ENCODE results near the gene TAMALIN. TPM values are rescaled to one million over a fixed set of nuclear protein-coding genes. Genes with fewer than 3 reads are reported as not detected.
A peak's percentile ranks its signal among the peaks of the same experiment; 100 is the strongest.

TAMALIN gene
- total and polyA plus RNA-seq, 2 donors from 2014 or later, result 22.3 to 52.3 TPM

DNA sequence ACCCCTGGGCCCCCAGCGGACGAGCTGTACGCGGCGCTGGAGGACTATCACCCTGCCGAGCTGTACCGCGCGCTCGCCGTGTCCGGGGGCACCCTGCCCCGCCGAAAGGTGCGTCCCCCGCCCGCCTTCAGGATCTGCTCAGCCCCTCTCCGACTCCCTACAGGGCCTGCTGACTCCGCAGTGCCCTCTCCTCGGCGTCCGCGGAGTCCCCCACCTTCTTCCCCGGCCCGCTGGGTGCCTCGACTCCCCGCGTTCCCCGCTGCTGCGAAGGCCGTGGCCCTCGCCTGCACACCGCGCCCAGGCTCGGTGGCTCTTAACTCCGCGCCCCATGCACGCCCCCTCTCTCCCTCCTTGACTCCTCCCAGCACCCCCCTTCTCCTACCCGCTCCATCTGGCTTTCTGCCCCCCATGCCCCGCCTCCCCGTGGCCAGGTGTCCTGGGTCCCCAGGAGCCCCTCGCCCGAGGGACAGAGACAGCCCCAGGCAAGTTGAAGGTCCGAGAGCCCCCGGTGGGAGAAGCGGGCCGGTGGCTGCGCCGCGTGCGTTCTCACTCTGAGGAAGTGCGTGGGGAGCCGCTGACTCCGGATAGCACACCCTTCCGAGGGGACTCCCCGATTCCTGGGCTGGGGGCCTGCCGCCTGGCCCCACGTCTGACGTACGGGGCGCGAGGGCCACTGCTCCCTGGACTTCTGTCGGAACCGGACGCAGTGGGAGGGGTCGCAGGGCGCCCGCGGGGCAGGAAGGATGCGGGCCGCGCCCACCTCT, 594 bp downstream of the TAMALIN start:
- Histone ChIP-seq H3K27ac (ENCODE audit: low read depth in 2 of 2, low read length in 2 of 2) (peak overlapping the region; percentile 79 to 88), H3K9ac (ENCODE audit: low read length in 3 of 3) (peak overlapping the region; percentile 11 to 67 (median 45)), H3K9me3 (ENCODE audit: control insufficient read depth in 2 of 3, insufficient read depth in 1 of 3, low read length in 3 of 3) (no peaks in the 10 kb centered on the region), H3K4me3 (ENCODE audit: low read length in 3 of 3) (peak overlapping the region; percentile 27 to 46 (median 42)), H3K4me1 (ENCODE audit: control insufficient read depth in 2 of 3, insufficient read depth in 2 of 3, low read depth in 1 of 3, low read length in 3 of 3) (peaks cover 3 to 22% (median 6%) of the 10 kb centered on the region in 3 donors), H3K27me3 (ENCODE audit: control insufficient read depth, insufficient read depth, low read length) (no peaks in the 10 kb centered on the region), H3K36me3 (ENCODE audit: control insufficient read depth in 2 of 3, insufficient read depth in 3 of 3, low read length in 3 of 3) (peaks cover 0 to 4% (median 0%) of the 10 kb centered on the region in 3 donors)
- DNase-seq (peak in 4 of 5 donors; percentile 32 to 91 (median 70)), FAIRE-seq (no peak)
- TF ChIP-seq, protein P1, sequence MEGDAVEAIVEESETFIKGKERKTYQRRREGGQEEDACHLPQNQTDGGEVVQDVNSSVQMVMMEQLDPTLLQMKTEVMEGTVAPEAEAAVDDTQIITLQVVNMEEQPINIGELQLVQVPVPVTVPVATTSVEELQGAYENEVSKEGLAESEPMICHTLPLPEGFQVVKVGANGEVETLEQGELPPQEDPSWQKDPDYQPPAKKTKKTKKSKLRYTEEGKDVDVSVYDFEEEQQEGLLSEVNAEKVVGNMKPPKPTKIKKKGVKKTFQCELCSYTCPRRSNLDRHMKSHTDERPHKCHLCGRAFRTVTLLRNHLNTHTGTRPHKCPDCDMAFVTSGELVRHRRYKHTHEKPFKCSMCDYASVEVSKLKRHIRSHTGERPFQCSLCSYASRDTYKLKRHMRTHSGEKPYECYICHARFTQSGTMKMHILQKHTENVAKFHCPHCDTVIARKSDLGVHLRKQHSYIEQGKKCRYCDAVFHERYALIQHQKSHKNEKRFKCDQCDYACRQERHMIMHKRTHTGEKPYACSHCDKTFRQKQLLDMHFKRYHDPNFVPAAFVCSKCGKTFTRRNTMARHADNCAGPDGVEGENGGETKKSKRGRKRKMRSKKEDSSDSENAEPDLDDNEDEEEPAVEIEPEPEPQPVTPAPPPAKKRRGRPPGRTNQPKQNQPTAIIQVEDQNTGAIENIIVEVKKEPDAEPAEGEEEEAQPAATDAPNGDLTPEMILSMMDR (IDR thresholded peaks at IDR 0.05; ENCODE audit: borderline replicate concordance, extremely low read depth, insufficient read depth), result no peak
- intact Hi-C loops (cut with DNase I), result no loop called here

DNA sequence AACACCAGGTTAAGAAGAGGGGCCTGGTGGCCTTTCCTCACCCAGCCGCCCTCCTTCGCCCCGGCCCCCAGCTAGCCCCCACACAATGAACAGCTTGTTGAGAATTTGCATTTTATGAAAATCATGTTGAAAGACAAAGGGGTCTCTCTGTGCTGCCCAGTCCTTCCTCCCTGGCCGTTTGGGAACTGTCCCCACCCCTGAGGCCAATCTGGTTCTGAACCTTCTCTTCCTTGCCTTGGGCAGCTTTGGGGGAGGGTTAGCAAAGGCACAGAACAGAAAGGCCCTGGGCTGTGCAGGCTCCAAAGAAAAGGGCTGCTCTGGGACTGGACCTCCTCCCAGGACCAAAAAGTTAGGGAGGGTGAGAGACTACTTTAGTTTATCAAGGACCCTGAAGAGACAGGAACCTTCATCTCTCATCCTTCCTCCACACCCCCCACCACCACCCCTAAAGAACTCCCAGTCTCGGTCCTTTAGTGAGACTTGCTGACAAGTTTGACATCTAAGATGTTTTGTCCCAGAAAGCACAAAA, 1.3 kb downstream of the TAMALIN start:
- no peaks in the 10 kb centered on the region for H3K27me3 ChIP-seq (ENCODE audit: control insufficient read depth, insufficient read depth, low read length)
- H3K9me3 ChIP-seq (ENCODE audit: control insufficient read depth in 2 of 3, insufficient read depth in 1 of 3, low read length in 3 of 3), result no peaks in the 10 kb centered on the region
- intact Hi-C loops (cut with DNase I), result no loop called here
- peaks cover 3 to 22% (median 6%) of the 10 kb centered on the region in 3 donors for H3K4me1 ChIP-seq (ENCODE audit: control insufficient read depth in 2 of 3, insufficient read depth in 2 of 3, low read depth in 1 of 3, low read length in 3 of 3)
- peak overlapping the region; percentile 79 to 88 for H3K27ac ChIP-seq (ENCODE audit: low read depth in 2 of 2, low read length in 2 of 2)
- TF ChIP-seq, protein P1 (IDR thresholded peaks at IDR 0.05; ENCODE audit: borderline replicate concordance, extremely low read depth, insufficient read depth), result no peak
- FAIRE-seq, result no peak
- H3K4me3 ChIP-seq (ENCODE audit: low read length in 3 of 3), result peak overlapping the region; percentile 11 to 42 (median 27)
- peak overlapping the region in 1 of 3 donors; percentile 67 for H3K9ac ChIP-seq (ENCODE audit: low read length in 3 of 3)
- peak in 1 of 5 donors; percentile 38 for DNase-seq
- H3K36me3 ChIP-seq (ENCODE audit: control insufficient read depth in 2 of 3, insufficient read depth in 3 of 3, low read length in 3 of 3), result peaks cover 0 to 4% (median 0%) of the 10 kb centered on the region in 3 donors

DNA sequence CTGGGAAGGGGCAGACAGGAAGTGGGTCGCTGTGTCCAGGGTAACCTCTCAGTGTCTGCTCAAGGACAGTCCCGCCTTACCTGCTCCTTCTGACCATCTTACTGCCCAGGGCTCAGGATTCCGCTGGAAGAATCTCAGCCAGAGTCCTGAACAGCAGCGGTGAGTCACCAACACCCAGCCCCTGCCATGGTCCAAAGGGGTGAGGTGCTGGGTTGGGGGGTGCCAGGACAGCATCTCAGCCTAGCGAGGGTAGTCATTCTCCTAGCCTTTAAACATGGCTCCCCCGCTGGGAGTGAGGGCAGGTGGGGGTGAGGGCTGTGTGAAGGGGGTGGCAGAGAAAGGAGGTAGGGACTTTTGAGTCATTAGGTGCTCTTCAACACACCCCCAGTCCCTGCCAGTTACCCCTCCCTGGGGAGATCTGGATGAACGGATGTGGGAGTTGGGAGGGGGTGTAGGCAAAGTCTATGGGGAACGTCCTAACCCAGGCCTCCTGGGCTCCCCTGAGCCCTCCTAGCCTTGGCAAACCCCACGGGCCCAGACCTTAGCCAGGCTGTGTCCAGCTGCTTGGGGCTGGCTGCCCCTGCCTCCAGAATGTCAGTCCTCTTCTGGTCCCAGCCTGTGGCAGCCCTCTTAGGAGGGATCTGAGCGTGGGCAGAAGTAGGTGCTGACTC, 2.5 kb downstream of the TAMALIN start:
- FAIRE-seq (no peak), DNase-seq (peak in 2 of 5 donors; percentile 47 to 49)
- H3K4me3 ChIP-seq (ENCODE audit: low read length in 3 of 3), result peak overlapping the region in 2 of 3 donors; percentile 27 to 51
- H3K4me1 ChIP-seq (ENCODE audit: control insufficient read depth in 2 of 3, insufficient read depth in 2 of 3, low read depth in 1 of 3, low read length in 3 of 3), result peaks cover 3 to 22% (median 6%) of the 10 kb centered on the region in 3 donors
- H3K27me3 ChIP-seq (ENCODE audit: control insufficient read depth, insufficient read depth, low read length), result no peaks in the 10 kb centered on the region
- intact Hi-C loops (cut with DNase I), result no loop called here
- H3K9me3 ChIP-seq (ENCODE audit: control insufficient read depth in 2 of 3, insufficient read depth in 1 of 3, low read length in 3 of 3), result no peaks in the 10 kb centered on the region
- TF ChIP-seq, protein P1 (IDR thresholded peaks at IDR 0.05; ENCODE audit: borderline replicate concordance, extremely low read depth, insufficient read depth), result no peak
- H3K9ac ChIP-seq (ENCODE audit: low read length in 3 of 3), result peak overlapping the region in 1 of 3 donors; percentile 44
- peak overlapping the region; percentile 65 to 79 for H3K27ac ChIP-seq (ENCODE audit: low read depth in 2 of 2, low read length in 2 of 2)
- peaks cover 0 to 4% (median 4%) of the 10 kb centered on the region in 3 donors for H3K36me3 ChIP-seq (ENCODE audit: control insufficient read depth in 2 of 3, insufficient read depth in 3 of 3, low read length in 3 of 3)
